LNCaP clone FGC (cell line): ENCODE measurements around the gene TYW3.
"Not testable (repeated sequence)": the region's sequence is repeated elsewhere in the genome, so short reads cannot be mapped to it uniquely, and the experiment has no call there.

Source experiments
- DNase-seq: peaks from one replicate; pipeline ENCODE4 v3.0.0-alpha.2; 2011; ENCODE audit warnings: low read depth
- H3K4me3 ChIP-seq: 2 replicates; pipeline ENCODE4 v1.5.1; 2011; ENCODE audit warnings: mild to moderate bottlenecking, low read depth, low read length, control low read depth
- TF ChIP-seq, protein P1 (sequence below): IDR thresholded peaks from 2 replicates; pipeline ENCODE4 v1.5.1; 2012; ENCODE audit warnings: mild to moderate bottlenecking; ENCODE audit not compliant: control insufficient read depth, insufficient read depth; ENCODE audit errors: extremely low read depth

Gene TYW3

DNA sequence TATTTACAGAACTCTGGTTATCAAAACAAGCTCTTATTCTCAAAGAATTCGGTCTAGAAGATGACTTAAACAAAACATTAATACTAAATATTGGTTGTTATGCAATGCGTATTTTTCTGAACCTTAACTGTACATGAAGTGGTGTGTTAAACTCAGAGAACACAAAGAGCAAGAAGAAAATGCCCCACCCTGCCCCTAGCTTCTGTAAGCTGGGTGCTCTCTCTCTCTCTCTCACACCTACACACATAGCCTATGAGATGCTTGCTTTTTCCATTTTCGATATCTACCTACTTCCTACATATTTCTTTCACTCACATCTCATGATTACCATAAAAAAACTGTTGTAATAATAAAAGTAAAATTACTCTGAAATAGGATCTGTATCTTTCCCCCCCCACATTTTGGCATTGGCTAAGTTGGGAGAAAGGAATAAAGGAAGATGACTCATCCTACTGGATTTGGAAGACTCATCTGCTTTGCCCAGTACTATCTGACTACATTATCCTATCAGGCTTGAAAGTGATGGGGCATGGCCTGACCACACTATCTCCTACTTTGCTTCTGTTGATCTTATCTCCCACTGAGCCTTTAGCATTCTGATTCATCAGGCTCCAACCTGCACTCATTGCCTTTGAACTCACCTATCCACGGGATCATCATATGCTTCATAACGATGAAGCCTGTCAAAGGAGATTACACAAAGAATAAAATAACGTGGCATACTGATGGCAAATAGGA lies 3.0 kb upstream of the TYW3 start:
- TF ChIP-seq, protein P1, sequence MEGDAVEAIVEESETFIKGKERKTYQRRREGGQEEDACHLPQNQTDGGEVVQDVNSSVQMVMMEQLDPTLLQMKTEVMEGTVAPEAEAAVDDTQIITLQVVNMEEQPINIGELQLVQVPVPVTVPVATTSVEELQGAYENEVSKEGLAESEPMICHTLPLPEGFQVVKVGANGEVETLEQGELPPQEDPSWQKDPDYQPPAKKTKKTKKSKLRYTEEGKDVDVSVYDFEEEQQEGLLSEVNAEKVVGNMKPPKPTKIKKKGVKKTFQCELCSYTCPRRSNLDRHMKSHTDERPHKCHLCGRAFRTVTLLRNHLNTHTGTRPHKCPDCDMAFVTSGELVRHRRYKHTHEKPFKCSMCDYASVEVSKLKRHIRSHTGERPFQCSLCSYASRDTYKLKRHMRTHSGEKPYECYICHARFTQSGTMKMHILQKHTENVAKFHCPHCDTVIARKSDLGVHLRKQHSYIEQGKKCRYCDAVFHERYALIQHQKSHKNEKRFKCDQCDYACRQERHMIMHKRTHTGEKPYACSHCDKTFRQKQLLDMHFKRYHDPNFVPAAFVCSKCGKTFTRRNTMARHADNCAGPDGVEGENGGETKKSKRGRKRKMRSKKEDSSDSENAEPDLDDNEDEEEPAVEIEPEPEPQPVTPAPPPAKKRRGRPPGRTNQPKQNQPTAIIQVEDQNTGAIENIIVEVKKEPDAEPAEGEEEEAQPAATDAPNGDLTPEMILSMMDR = no peak
- DNase-seq = no peak
- no peak overlapping the region for H3K4me3 ChIP-seq

DNA sequence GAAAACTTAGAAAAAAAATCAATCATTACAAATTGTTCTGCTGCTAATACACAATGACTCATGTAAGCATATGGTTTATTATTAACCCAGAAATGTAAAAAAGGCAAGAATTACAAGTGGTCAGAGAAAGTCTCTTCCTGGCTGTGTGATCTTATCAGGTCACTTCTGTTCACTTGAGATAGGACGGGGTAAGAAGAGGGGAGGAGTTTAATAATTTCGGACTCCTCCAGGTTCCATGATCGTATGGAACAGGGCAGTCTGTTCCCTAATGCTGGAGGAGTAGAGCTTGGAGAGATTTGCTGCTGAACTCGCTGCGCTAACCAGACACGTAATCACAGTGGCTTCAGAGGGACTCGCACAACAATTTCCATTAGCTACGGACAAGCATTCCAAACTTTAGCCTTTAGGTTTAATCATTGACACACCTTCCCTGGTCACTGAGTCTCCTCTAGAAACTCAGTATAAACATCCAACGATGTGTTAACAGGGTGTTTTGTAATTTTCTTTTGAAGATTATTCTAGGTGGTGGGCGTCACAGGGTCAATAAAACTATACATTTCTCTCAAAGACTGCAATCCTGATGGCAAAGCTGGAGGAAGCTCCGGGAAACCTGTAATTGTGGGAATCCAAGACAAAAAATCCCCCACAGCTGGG lies 1.4 kb upstream of the TYW3 start:
- no peak for DNase-seq
- H3K4me3 ChIP-seq = no peak overlapping the region
- TF ChIP-seq, protein P1 = no peak

DNA sequence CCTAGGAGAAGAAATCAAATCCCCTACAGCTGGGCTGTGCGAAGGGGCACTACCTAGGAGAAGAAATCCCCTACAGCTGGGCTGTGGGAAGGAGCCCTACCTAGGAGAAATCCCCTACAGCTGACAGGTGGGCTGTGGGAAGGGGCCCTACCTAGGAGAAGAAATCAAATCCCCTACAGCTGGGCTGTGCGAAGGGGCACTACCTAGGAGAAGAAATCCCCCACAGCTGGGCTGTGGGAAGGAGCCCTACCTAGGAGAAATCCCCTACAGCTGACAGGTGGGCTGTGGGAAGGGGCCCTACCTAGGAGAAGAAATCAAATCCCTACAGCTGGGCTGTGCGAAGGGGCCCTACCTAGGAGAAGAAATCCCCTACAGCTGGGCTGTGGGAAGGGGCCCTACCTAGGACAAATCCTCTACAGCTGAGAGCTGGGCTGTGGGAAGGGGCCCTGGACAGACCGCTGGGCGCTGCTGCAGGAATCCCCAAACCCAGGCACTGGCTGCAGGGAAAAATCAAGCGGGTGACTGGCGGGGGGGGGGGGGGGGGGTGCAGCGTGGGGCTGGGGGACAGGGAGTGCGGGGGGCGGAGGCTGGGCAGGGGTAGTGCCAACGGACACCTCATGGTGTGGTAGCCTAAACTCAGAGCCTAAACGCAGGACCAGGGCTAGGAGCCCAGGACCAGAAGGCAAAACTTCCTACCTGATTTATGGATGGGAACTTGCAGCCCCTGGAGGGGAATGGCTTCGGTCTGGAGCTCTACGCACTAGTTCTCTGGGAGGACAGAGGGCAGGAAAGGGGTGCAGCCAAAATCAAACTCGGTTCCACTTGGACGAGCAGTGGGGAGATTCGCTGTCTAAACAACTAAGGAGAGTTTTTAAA lies 643 bp upstream of the TYW3 start:
- H3K4me3 ChIP-seq = peak overlapping the region; percentile 89
- not testable (repeated sequence) for DNase-seq

DNA sequence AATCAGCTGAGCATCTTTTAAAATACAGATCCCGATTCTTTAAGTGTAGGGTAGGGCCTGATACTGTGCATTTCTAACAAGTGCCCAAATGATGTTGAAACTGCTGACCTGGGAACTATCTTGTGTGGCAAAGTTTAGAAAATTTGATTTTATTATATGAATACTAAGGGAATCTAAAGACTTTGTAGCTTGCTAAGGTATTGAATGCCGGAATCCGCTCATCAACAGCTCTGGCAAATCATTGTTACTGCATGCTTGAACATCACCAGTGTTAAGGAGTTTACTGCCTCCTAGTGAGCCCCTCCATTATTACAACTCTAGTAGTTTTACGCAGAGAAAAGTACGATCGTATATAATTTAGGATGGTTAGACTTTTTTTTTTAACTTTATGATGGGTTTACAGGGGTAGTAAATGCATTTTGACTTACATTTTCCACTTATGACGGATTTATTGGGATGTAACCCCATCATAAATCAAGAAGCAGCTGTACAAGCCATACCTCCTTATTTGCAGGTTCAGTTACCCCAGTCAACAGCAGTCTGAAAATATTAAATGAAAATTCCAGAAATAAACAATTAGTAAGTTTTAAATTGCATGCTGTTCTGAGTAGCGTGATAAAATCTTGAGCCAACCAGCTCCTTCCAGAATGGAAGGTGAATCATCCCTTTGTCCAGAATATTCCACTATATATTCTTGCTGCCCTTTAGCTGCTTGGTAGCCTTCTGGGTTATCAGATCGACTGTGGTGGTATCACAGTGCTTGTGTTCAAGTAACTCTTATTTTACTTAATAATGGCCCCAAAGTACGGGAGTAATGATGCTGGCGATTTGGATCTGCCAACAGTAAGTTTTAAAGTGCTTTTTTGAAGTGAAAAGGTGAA lies 892 bp downstream of the TYW3 start:
- H3K4me3 ChIP-seq = peak overlapping the region; percentile 89
- peak; percentile 31 for DNase-seq
- TF ChIP-seq, protein P1 = peak; percentile 72

DNA sequence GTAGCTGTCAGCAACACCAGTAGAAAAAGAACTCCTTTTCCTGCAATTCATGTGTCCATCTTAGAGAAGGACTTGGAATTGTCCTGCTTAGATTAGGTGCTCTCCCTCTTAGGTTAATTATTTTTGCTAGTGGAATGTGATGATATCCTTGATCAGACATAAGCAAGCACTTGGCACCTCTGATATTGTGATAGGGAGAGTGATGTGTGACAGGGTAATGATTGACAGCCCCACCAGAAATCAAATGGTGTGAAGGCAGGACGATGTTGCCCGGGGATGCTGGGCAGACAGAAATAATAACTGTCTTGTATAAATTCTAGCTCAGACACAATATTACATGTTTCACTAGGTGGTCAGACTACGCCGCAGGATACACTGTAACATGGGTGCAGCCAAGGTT lies 4.4 kb downstream of the TYW3 start:
- TF ChIP-seq, protein P1 = no peak
- H3K4me3 ChIP-seq = no peak overlapping the region
- DNase-seq = no peak

DNA sequence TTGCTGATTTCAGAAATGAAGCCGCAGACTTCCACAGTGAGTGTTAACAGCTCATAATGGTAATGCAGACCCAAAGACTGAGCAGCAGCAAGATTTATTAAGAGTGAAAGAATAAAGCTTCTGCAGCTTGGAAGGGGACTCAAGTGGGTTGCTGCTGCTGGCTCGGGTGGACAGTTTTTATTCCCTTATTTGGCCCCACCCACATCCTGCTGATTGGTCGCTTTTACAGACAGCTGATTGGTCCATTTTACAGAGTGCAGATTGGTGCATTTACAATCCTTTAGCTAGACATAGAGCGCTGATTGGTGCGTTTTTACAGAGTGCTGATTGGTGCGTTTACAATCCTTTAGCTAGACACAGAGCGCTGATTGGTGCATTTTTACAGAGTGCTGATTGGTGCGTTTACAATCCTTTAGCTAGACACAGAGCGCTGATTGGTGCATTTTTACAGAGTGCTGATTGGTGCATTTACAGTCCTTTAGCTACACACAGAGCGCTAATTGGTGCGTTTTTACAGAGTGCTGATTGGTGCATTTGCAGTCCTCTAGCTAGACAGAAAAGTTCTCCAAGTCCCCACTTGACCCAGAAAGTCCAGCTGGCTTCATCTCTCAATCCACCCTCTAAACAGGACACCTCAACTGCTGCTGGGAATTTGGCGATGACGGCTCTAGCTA lies 7.5 kb downstream of the TYW3 start:
- H3K4me3 ChIP-seq, DNase-seq: not testable (repeated sequence)

DNA sequence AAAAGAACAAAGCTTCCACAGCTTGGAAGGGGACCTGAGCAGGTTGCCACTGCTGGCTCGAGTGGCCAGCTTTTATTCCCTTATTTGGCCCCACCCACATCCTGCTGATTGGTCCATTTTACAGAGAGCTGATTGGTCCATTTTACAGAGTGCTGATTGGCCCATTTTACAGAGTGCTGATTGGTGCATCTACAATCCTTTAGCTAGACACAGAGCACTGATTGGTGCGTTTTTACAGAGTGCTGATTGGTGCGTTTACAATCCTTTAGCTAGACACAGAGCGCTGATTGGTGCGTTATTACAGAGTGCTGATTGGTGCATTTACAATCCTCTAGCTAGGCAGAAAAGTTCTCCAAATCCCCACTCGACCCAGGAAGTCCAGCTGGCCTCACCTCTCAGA lies 12.3 kb downstream of the TYW3 start:
- not testable (repeated sequence) for H3K4me3 ChIP-seq, DNase-seq
